COLO829 (cell line): ENCODE results near the gene SPEN.

Experiments used
- DNase-seq: peaks from one replicate; pipeline ENCODE4 v3.0.0; 2012; ENCODE audit warnings: low spot score

The SPEN gene

DNA sequence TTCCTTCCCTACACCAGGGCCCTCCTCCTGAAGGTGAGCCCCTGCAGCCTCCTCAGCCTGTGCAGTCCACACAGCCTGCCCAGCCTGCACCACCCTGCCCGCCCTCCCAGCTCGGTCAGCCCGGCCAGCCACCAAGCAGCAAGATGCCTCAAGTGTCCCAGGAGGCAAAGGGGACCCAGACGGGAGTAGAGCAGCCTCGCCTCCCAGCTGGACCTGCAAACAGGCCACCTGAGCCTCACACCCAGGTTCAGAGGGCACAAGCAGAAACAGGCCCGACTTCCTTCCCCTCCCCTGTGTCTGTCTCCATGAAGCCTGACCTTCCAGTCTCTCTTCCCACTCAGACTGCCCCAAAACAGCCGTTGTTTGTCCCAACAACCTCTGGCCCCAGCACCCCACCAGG, 89.6 kb downstream of the SPEN start:
- DNase-seq: no peak

- DNase-seq: no peak
Measured at GRCh38 chr1:15937706-15938168, 90.2 kb downstream of the SPEN start.

DNA sequence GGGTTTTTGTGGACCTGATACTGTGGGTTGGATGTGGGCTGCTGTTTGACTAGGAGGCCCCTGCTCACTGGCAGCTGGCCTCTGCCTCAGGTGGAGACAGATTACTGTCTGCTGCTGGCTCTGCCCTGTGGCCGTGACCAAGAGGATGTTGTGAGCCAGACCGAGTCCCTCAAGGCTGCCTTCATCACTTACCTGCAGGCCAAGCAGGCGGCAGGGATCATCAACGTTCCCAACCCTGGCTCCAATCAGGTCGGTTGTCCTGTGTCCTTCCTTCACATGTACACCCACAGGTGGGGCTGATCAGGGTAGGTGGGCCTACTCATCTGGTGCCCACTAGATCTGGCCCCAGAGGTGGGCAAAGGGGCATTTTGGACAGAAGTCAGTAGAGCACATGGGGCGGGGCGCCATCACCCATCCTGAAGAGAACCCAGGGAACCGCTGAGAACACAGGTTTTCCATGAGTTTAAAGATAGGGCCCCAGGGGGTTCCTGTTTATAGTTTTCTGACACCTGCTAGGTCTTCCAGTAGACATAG, 91.2 kb downstream of the SPEN start:
- no peak for DNase-seq

DNA sequence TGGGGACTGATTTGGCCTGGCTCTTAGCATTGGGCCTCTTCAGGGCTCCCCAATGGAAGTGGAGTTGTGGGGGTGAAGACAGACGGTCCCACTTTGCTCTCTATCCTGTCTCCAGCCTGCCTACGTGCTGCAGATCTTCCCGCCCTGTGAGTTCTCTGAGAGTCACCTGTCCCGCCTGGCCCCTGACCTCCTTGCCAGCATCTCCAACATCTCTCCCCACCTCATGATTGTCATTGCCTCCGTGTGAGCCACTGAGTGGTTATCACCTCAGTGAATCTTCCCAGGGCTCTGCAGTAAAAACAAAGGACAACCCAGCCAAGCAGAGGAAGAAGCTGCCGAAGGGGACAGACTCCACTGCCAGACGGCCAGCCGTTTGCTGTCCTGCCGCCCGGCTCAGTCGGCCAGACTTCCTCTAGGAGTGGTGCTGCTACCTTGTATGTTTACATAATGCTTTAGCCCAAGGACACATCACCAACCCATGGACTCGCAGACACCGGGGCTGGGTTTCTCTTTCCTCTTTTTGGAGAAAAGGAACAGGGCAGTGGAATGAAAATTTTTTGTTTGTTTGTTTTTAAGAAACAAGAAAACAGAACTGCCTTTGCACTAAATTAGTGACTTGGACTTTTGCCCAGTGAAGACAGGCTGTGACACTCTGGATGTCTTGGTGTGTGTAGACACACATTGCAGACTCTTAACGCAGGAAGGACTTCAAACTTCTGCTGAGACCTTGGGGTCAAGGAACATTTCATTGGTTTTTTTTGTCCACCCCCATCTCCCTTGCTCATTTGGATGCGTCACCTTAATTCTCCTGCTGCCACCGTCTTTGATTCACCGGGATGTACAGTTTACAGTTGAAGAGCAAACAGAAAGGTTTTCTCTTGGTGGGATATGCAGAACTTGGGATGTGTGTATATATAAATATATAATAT, 91.9 kb downstream of the SPEN start:
- DNase-seq: no peak

DNA sequence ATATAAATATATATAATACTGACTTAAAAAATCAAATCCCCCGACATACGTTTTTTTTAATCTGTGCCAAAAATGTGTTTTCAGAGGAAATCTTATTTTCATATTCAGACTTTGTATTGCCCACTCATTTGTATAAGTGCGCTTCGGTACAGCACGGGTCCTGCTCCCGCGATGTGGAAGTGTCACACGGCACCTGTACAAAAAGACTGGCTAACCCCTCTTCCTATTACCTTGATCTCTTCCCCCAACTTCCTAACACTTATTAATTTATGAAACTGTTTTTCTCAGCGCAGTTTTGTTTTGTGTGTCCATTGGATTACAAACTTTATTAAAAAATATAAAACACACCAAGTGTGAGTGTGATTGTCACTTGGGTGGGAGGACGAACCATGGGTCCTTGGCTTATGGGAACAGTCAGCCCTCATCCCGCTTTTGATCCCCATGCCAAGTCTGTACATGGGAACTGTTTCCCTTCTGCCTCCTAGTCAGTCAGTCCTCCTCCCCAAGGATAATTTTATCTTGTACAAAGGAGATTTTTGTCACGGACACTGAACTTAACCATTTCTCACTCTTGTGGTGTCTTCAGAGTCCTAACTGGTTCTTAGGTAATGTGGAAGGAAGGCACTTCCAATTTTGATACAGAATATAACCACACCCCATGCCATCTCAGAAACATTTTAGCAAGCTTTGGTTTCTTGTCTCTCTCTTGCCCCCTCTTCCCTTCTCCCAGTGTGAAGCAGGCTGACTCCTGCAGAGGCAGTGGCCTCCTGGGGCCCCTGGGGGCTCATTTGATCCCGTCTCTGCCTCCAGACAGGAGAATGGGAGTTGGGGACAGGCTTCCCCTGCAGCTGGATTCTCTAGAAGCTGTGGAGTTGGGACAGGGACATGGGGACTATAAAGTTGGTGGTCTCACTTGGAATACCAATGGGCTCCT, 92.9 kb downstream of the SPEN start:
- DNase-seq: no peak

DNA sequence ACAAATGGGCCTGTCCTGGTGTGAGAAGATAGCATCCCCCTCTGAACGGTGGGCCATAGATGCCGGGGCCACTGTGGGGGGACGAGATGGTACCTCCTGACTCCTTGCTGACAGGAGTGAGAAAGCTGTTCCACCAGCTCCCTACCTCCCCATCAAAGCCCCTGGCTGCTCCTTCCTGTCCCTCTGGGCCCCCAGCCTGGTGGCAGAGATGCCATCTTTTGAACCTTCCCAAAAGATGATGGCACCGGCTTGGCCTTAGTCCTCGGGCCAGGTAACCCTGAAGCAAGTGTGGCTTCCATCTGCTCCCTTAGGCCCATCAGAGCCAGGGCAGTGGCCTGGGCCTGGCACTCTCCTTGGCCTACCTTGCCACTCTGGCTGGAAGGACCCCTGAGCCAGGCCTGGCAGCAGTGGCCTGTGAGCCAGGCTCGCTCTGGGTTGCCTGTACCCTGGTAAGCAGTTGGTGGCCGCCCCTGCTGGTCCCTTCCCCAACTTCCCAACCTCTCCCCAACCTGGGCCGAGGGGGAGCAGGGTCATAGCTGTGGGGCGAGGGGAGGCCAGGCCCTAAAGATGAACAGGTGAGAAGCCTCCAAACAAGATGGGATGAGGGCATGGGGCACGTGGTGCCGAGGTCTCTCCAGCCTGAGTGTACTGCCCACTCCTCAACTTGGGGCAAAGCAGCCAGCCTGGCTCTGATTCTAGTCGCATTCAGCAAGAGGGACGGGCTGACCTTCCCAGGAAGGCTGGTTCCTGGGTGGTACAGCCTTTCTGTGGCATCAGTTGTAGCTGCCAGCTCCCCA, 93.7 kb downstream of the SPEN start:
- no peak for DNase-seq

DNA sequence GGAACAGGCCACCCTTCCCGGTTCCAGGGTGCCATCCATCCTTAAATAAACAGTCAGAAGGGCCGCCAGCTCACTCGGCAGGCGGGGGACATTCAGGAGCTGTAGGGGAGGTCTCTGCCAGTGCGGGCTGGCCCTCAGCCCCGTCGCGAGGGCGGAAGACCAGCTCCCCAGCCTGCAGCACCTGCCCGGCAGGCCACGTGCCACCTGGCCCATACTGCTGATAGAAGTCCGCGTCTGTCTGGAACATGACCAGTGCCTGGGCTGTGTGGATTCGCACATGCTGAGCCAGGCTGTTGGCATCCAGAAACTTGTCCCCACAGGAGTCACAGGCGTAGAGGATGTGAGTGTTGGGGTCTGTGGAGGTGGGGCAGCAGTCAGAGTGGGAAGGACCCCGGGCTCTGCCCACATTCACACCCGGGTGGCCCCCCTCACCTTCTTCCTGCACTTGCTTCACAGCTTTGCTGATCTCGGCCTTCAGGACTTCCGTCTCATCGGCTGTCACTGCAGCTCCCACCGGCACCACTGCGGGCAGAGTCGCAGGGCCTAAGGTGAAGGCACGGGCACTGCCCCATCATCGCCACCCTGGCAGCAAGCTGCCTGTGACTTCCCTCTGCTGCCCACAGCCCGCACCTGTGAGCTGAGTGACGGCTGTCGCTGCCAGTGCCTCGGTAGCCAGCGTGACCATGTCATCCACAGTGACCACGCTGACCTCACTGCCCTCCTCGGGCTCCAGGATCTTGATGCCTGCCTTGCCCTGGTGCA, 94.6 kb downstream of the SPEN start:
- DNase-seq: no peak

DNA sequence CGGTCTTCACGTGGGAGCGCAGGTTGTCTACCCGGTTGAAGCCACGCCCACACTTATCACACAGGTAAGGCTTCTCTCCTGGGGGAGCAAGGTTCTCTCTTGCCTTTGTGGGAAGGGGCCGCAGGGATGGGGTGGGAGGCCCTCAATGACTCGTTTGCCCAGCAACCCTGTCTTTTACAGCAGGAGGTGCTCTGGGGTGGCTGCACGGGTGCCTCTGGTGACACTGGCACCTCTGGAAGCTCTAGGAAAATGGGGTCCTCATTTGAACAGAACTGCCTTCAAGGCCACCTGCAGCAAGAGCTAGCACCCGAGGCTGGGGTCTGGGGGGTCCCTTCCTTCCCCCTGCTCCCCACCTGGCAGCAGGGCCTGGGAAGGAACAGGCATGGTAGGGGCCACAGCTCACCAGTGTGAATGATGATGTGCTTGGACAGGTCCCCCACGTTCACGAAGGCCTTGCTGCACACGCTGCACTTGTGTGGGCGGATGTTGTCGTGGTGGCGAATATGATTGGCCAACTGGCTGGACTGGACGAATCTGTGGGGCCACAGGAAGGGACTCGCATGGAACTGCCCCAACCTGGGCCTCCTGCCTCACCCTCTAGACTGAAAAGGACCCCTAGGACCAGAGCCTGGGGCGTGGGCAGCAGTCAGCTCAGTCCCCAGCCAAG, 95.3 kb downstream of the SPEN start:
- no peak for DNase-seq

GRCh38 chr1:15943328-15943991, 96.0 kb downstream of the SPEN start:
- DNase-seq: no peak

- DNase-seq: no peak
Measured at GRCh38 chr1:15943992-15944307, 96.4 kb downstream of the SPEN start.

GRCh38 chr1:15944308-15945010, 97.0 kb downstream of the SPEN start:
- no peak for DNase-seq

GRCh38 chr1:15945011-15945831, 97.7 kb downstream of the SPEN start:
- no peak for DNase-seq

DNA sequence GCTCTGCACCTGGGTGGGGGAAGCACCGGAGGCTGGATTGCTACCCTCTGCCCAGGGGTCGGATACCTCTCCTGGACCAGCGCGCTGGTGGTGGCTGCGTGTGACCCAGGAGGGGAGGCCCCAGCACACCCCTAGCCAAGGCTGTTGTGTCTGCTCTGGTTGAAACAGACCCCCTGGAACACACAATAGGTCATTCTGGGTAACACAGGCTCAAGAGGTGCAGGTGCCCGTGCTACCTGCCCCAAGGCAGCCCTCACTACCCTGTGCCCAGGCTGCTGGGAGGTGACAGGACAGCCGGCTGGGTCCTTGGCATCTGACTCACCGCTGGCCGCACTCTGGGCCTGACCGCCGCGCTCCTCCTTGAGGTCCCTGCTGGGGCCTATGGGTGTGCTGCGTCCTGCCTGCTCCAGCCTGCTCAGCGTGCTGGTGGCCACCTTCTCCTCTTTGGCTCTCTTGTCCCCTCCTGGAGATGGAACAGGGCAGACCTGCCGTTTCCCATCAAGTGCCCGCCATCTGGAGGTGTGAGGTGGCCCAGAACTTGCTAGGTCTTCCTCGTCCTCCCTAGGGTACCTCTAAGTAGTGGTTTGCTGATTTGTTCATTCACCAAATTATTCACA, 98.4 kb downstream of the SPEN start:
- DNase-seq: no peak

DNA sequence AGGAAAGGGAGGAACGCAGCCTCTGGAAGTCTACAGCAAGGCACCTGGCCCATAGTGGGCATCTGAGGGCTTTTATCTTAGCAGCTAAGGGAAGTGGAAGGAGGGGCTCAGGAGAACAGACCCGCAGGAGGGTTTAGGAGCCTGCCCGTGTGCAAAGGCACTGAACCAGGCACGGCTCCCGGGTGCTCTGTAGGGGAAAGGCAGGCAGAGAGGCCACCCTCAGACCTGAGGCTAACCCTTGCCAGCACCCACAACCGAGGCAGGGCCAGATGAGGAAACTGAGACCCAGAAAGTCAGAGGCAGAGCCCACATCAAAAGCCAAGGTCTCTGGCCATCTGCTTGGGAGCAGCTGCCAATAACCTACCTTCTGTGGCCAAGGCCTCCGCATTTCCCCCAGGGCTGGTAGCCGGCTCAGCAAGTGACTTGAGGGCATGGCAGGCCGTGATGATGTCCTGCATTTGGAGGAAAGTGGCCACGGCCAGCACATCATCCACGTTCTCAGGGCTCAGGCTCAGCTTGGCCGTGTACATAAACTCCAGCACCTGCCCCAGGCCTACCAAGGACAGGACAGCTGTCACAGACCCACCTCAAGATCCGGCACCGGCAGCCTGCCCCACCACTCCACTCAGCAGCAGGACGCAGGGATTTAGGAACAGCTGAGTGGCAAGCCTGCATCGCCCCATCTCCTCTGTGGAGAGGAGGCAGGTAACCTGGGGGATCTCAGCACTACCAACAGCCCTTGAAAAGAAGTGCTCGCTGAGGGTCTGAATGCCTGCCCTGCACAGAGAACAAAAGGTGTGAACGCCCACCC, 99.3 kb downstream of the SPEN start:
- no peak for DNase-seq

GRCh38 chr1:15947382-15948090, 100.0 kb downstream of the SPEN start:
- DNase-seq: no peak

GRCh38 chr1:15948091-15948591, 100.6 kb downstream of the SPEN start:
- no peak for DNase-seq
